Astrocyte (in vitro differentiated cells and primary cell): ENCODE data around the gene RABGGTA. TPM values are rescaled to one million over a fixed set of nuclear protein-coding genes. Genes with fewer than 3 reads are reported as not detected.
"Not testable (repeated sequence)": the region's sequence is repeated elsewhere in the genome, so short reads cannot be mapped to it uniquely, and the experiment has no call there.

Source experiments
- DNase-seq: peaks from one replicate; pipeline ENCODE4 v3.0.0-alpha.2; 2010; ENCODE audit warnings: low read depth
- FAIRE-seq: peaks from 2 replicates; lab custom pipeline; 2011; peaks lifted over from hg19 to GRCh38; lab: Jason Lieb, UNC
- H2AFZ ChIP-seq: 2 replicates; pipeline ENCODE4 v1.6.0; 2012; ENCODE audit warnings: low read depth, low read length, inconsistent platforms
- H3K27ac ChIP-seq: 2 replicates; pipeline ENCODE4 v1.5.1; 2011; ENCODE audit warnings: low read depth, low read length, inconsistent platforms
- H3K27me3 ChIP-seq: 2 replicates; pipeline ENCODE4 v1.6.0; 2011; ENCODE audit warnings: low read length, inconsistent platforms; ENCODE audit not compliant: insufficient read depth
- H3K36me3 ChIP-seq: 2 replicates; pipeline ENCODE4 v1.5.1; 2011; ENCODE audit warnings: low read length, inconsistent platforms; ENCODE audit not compliant: insufficient read depth
- H3K4me1 ChIP-seq: 2 replicates; pipeline ENCODE4 v1.5.1; 2011; ENCODE audit warnings: low read length, inconsistent platforms; ENCODE audit not compliant: insufficient read depth
- H3K4me2 ChIP-seq: 2 replicates; pipeline ENCODE4 v1.6.0; 2012; ENCODE audit warnings: low read length, inconsistent platforms
- H3K4me3 ChIP-seq: 2 replicates; pipeline ENCODE4 v1.5.1; 2011; ENCODE audit warnings: low read depth, mild to moderate bottlenecking, low read length, inconsistent platforms; ENCODE audit not compliant: insufficient read depth
- H3K79me2 ChIP-seq: 2 replicates; pipeline ENCODE4 v1.6.0; 2012; ENCODE audit warnings: mild to moderate bottlenecking, low read length, inconsistent platforms; ENCODE audit not compliant: insufficient read depth
- H3K9ac ChIP-seq: 2 replicates; pipeline ENCODE4 v1.6.0; 2012; ENCODE audit warnings: mild to moderate bottlenecking, low read length, inconsistent platforms
- H3K9me3 ChIP-seq: 2 replicates; pipeline ENCODE4 v1.5.1; 2012; ENCODE audit warnings: low read depth, mild to moderate bottlenecking, low read length, inconsistent platforms; ENCODE audit not compliant: insufficient read depth
- H4K20me1 ChIP-seq: 2 replicates; pipeline ENCODE4 v1.6.0; 2012; ENCODE audit warnings: low read length, inconsistent platforms; ENCODE audit not compliant: insufficient read depth
- H3K27ac Mint-ChIP-seq: one replicate; pipeline ENCODE4 v1.8.0; 2021; ENCODE audit warnings: mild to moderate bottlenecking, mixed read lengths; ENCODE audit not compliant: unreplicated experiment
- H3K27me3 Mint-ChIP-seq: one replicate; pipeline ENCODE4 v1.8.0; 2021; ENCODE audit warnings: low read depth, mixed read lengths; ENCODE audit not compliant: unreplicated experiment
- H3K36me3 Mint-ChIP-seq: one replicate; pipeline ENCODE4 v1.8.0; 2021; ENCODE audit warnings: low read depth, mixed read lengths; ENCODE audit not compliant: unreplicated experiment
- H3K4me1 Mint-ChIP-seq: one replicate; pipeline ENCODE4 v1.8.0; 2021; ENCODE audit warnings: low read depth, mixed read lengths; ENCODE audit not compliant: unreplicated experiment
- H3K4me3 Mint-ChIP-seq: one replicate; pipeline ENCODE4 v1.8.0; 2021; ENCODE audit warnings: mild to moderate bottlenecking, moderate library complexity, mixed read lengths; ENCODE audit not compliant: unreplicated experiment
- H3K9me3 Mint-ChIP-seq: one replicate; pipeline ENCODE4 v1.8.0; 2021; ENCODE audit warnings: mild to moderate bottlenecking, mixed read lengths; ENCODE audit not compliant: unreplicated experiment
- EZH2 ChIP-seq: IDR thresholded peaks from 2 replicates; pipeline ENCODE4 v1.6.1; 2012; ENCODE audit warnings: mild to moderate bottlenecking, low read length, inconsistent platforms; ENCODE audit not compliant: insufficient read depth
- total RNA-seq: library from RNA; stranded (reverse); gene quantifications from 2 replicates; pipeline ENCODE4 v1.2.1, GENCODE V29; 2021
- TF ChIP-seq, protein P1 (sequence below): IDR thresholded peaks from 2 replicates; pipeline ENCODE4 v1.5.1; 2011; ENCODE audit warnings: low read depth, mild to moderate bottlenecking, inconsistent platforms, low read length, moderate library complexity; ENCODE audit not compliant: insufficient read depth

RABGGTA gene
- total RNA-seq, 1 donor from 2014 or later, result 27.3 TPM

DNA sequence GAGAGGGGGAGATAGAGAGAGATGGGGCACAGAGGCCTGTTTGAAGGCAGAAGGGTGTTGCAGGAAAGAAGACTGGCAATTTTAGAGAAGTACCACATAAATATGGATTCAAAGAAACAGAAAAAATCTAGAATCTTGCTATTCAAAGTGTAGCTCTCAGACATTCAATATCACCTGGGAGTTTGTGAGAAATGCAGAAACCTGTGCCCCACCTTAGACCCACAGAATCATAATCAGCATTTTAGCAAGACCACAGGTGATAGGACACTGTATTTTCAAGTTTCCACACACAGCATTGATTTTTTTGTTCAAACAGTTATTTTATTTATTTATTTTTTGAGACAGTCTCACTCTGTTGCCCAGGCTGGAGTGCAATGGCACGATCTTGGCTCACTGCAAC lies 42.5 kb downstream of the RABGGTA start:
- peaks cover 13% of the 10 kb centered on the region for H3K4me1 Mint-ChIP-seq
- H3K9me3 ChIP-seq, result no peaks in the 10 kb centered on the region

DNA sequence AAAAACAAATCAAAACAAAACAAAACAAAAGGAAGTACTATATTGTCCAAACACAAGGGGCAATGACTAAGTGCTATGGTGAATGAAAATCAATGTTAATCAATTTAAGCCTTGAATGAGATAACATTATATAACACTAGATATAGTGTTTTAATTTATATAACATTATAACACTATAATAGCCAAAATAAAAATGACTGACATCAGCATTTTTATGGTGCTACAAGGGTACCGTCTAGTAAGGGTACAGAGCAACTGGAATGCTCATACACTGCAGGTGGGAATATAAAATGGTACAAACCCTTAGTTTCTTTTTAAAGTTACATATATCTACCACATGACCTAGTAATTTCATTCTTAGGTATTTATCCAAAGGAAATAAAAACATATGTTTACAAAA lies 44.9 kb downstream of the RABGGTA start:
- peaks cover 2% of the 10 kb centered on the region for H3K36me3 Mint-ChIP-seq
- no peak overlapping the region for H3K4me2 ChIP-seq
- peaks cover 83% of the 10 kb centered on the region for H3K79me2 ChIP-seq
- H3K4me3 ChIP-seq, result no peak overlapping the region
- DNase-seq (no peak), FAIRE-seq (no peak)
- no peaks in the 10 kb centered on the region for H3K27me3 ChIP-seq
- peaks cover 10% of the 10 kb centered on the region for H3K4me1 Mint-ChIP-seq
- H2AFZ ChIP-seq, result no peak overlapping the region
- H3K27me3 Mint-ChIP-seq, result no peaks in the 10 kb centered on the region
- H3K9ac ChIP-seq, result no peak overlapping the region
- H3K27ac Mint-ChIP-seq, result no peak overlapping the region
- H4K20me1 ChIP-seq, result peaks cover 3% of the 10 kb centered on the region
- no peak overlapping the region for H3K27ac ChIP-seq
- H3K9me3 ChIP-seq, result no peaks in the 10 kb centered on the region
- TF ChIP-seq, protein P1, sequence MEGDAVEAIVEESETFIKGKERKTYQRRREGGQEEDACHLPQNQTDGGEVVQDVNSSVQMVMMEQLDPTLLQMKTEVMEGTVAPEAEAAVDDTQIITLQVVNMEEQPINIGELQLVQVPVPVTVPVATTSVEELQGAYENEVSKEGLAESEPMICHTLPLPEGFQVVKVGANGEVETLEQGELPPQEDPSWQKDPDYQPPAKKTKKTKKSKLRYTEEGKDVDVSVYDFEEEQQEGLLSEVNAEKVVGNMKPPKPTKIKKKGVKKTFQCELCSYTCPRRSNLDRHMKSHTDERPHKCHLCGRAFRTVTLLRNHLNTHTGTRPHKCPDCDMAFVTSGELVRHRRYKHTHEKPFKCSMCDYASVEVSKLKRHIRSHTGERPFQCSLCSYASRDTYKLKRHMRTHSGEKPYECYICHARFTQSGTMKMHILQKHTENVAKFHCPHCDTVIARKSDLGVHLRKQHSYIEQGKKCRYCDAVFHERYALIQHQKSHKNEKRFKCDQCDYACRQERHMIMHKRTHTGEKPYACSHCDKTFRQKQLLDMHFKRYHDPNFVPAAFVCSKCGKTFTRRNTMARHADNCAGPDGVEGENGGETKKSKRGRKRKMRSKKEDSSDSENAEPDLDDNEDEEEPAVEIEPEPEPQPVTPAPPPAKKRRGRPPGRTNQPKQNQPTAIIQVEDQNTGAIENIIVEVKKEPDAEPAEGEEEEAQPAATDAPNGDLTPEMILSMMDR, result no peak
- TF ChIP-seq EZH2, result no peak
- no peak overlapping the region for H3K4me3 Mint-ChIP-seq
- peaks cover 7% of the 10 kb centered on the region for H3K4me1 ChIP-seq
- H3K36me3 ChIP-seq, result no peaks in the 10 kb centered on the region
- H3K9me3 Mint-ChIP-seq, result no peaks in the 10 kb centered on the region

More for the DNA sequence above, 42.5 kb downstream of the RABGGTA start:
- TF ChIP-seq EZH2, result no peak
- TF ChIP-seq, protein P1, result no peak
- no peaks in the 10 kb centered on the region for H3K27me3 ChIP-seq
- no peak overlapping the region for H3K27ac ChIP-seq
- H3K4me3 ChIP-seq, result no peak overlapping the region
- no peak for DNase-seq
- H3K4me2 ChIP-seq, result no peak overlapping the region
- H3K9ac ChIP-seq, result no peak overlapping the region
- Mint-ChIP-seq H3K27ac (peak overlapping the region; percentile 69), H3K4me3 (no peak overlapping the region), H3K9me3 (no peaks in the 10 kb centered on the region), H3K36me3 (peaks cover 2% of the 10 kb centered on the region), H3K27me3 (no peaks in the 10 kb centered on the region)
- H3K36me3 ChIP-seq, result no peaks in the 10 kb centered on the region
- peaks cover 80% of the 10 kb centered on the region for H3K79me2 ChIP-seq
- FAIRE-seq, result no peak
- H4K20me1 ChIP-seq, result peaks cover 3% of the 10 kb centered on the region
- no peak overlapping the region for H2AFZ ChIP-seq
- H3K4me1 ChIP-seq, result peaks cover 18% of the 10 kb centered on the region

DNA sequence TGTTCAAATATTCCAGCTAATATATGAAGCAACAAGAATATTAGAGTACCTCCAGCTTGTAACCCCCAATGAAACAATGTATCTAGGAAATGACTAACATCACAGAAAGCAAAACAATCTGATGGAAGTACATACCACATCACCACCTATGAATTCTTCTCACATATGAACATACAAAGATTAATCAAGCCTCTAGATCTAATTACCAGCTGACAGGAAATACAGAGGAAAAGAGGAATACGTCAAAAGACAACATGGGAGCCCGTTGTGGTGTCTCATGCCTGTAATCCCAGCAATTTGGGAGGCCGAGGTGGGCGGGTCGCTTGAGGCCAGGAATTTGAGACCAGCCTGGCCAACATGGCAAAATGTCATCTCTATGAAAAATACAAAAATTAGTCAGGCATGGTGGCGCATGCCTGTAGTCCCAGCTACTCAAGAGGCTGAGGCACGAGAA lies 46.8 kb downstream of the RABGGTA start:
- Mint-ChIP-seq H3K36me3 (peaks cover 2% of the 10 kb centered on the region), H3K9me3 (no peaks in the 10 kb centered on the region), H3K4me3 (peak overlapping the region; percentile 3), H3K27ac (peak overlapping the region; percentile 55), H3K27me3 (no peaks in the 10 kb centered on the region), H3K4me1 (peaks cover 8% of the 10 kb centered on the region)
- Histone ChIP-seq H2AFZ (no peak overlapping the region), H3K9me3 (no peaks in the 10 kb centered on the region), H3K27me3 (no peaks in the 10 kb centered on the region), H3K27ac (peak overlapping the region; percentile 70), H4K20me1 (peaks cover 8% of the 10 kb centered on the region), H3K36me3 (no peaks in the 10 kb centered on the region), H3K79me2 (peaks cover 86% of the 10 kb centered on the region), H3K4me2 (peak overlapping the region; percentile 52), H3K4me3 (no peak overlapping the region), H3K4me1 (peaks cover 7% of the 10 kb centered on the region), H3K9ac (peak overlapping the region; percentile 44)
- TF ChIP-seq, protein P1, result no peak
- TF ChIP-seq EZH2, result no peak
- FAIRE-seq, result peak; percentile 75
- peak; percentile 95 for DNase-seq

DNA sequence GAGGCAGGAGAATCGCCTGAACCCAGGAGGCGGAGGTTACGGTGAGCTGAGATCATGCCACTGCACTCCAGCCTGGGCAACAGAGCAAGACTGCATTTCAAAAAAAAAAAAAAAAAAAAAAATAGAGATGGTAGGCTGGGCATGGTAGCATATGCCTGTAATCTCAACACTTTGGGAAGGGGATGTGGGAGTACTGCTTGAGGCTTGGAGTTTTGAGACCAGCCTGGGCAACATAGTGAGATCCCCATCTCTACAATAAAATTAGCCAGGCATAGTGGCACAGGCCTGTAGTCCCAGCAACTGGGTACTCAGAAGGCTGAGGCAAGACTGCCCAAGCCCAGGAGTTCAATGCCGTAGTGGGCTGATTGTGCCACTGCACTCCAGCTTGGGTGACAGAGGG lies 48.4 kb downstream of the RABGGTA start:
- H3K4me2 ChIP-seq, FAIRE-seq, H3K27me3 ChIP-seq, H3K4me1 Mint-ChIP-seq, H3K4me3 ChIP-seq, H2AFZ ChIP-seq, H3K27me3 Mint-ChIP-seq, H3K36me3 ChIP-seq, H4K20me1 ChIP-seq, H3K36me3 Mint-ChIP-seq, H3K4me3 Mint-ChIP-seq, H3K27ac ChIP-seq, H3K9me3 ChIP-seq, H3K9ac ChIP-seq, DNase-seq, H3K27ac Mint-ChIP-seq, H3K4me1 ChIP-seq, H3K9me3 Mint-ChIP-seq: not testable (repeated sequence)
- peaks cover 86% of the 10 kb centered on the region for H3K79me2 ChIP-seq
